Choroid plexus epithelial cell (primary cell): Measurements from ENCODE around the gene TPPP2.

Source experiments
- DNase-seq: peaks from one replicate; pipeline ENCODE4 v3.0.0-alpha.2; 2010; ENCODE audit warnings: low read depth
- H3K4me3 ChIP-seq: 2 replicates; pipeline ENCODE4 v1.5.1; 2011; ENCODE audit warnings: low read depth, mild to moderate bottlenecking, control low read depth, low read length, moderate library complexity
- CTCF ChIP-seq: conservative IDR thresholded peaks from 2 replicates; pipeline ENCODE4 v1.5.1; 2011; ENCODE audit warnings: low read depth, mild to moderate bottlenecking, control low read depth, inconsistent platforms, low read length, moderate library complexity

Gene TPPP2

GRCh38 chr14:21068521-21069387 is 38.7 kb downstream of the TPPP2 start:
- H3K4me3 ChIP-seq: peak overlapping the region; percentile 78
- TF ChIP-seq CTCF: peak; percentile 82
- peak; percentile 69 for DNase-seq

GRCh38 chr14:21069388-21070082 is 39.5 kb downstream of the TPPP2 start:
- peak; percentile 21 for DNase-seq
- peak overlapping the region; percentile 78 for H3K4me3 ChIP-seq
- TF ChIP-seq CTCF: no peak

GRCh38 chr14:21070083-21070609 is 40.1 kb downstream of the TPPP2 start, which contains the start of gene ARHGEF40:
Gene ARHGEF40 (plus strand): TSS chr14:21070304. CDS start chr14:21070397, 93 bp downstream.
- peak within 1 kb of the TSS; percentile 78 for H3K4me3 ChIP-seq
- DNase-seq: peak; percentile 43
- TF ChIP-seq CTCF: no peak

- TF ChIP-seq CTCF: no peak
- H3K4me3 ChIP-seq: peak overlapping the region; percentile 78
- peak; percentile 48 for DNase-seq
Measured at GRCh38 chr14:21070610-21071224, 40.7 kb downstream of the TPPP2 start.

GRCh38 chr14:21071225-21072030 is 41.4 kb downstream of the TPPP2 start:
- DNase-seq: peak; percentile 95
- peak; percentile 17 for TF ChIP-seq CTCF
- H3K4me3 ChIP-seq: peak overlapping the region; percentile 78

GRCh38 chr14:21072031-21072473 is 42.0 kb downstream of the TPPP2 start:
- TF ChIP-seq CTCF: peak; percentile 30
- DNase-seq: peak; percentile 82
- peak overlapping the region; percentile 78 for H3K4me3 ChIP-seq
